AG04450 (cell line): Measurements from ENCODE around the gene LMO3. TPM values are rescaled to one million over a fixed set of nuclear protein-coding genes. Genes with fewer than 3 reads are reported as not detected.

Source experiments
- CTCF ChIA-PET: fragments of 300-600, 350-600 bp; formaldehyde crosslinking; extraction: SDS; loops from one replicate; lab custom pipeline; 2022; ENCODE audit warnings: antibody characterized with exemption, inconsistent platforms; lab: Charles Lee
- POLR2A ChIA-PET: fragments of 350-600 bp; formaldehyde crosslinking; extraction: SDS; loops from one replicate; lab custom pipeline; 2021; ENCODE audit warnings: antibody characterized with exemption, inconsistent platforms; lab: Yijun Ruan, JAX
- DNase-seq: peaks from one replicate; pipeline ENCODE4 v3.0.0-alpha.2; 2011; ENCODE audit warnings: low read depth, low spot score
- H3K27ac ChIP-seq: one replicate; pipeline ENCODE4 v1.5.1; 2012; ENCODE audit warnings: low read depth, low read length, control low read depth
- H3K27me3 ChIP-seq: one replicate; pipeline ENCODE4 v1.6.0; 2012; ENCODE audit warnings: low read length; ENCODE audit not compliant: control insufficient read depth, insufficient read depth
- H3K4me3 ChIP-seq: 2 replicates; pipeline ENCODE4 v1.5.1; 2011; ENCODE audit warnings: mild to moderate bottlenecking, low read depth, low read length, control low read depth
- H3K9me3 ChIP-seq: 2 replicates; pipeline ENCODE4 v1.5.1; 2012; ENCODE audit warnings: low read length; ENCODE audit not compliant: control insufficient read depth, insufficient read depth
- CTCF ChIP-seq: IDR thresholded peaks from 2 replicates; pipeline ENCODE4 v1.5.1; 2011; ENCODE audit warnings: low read depth, low read length, control low read depth, inconsistent platforms
- polyA plus RNA-seq: library from polyadenylated mRNA; depleted of rRNA; stranded (reverse); fragments of >200 nt; gene quantifications from 2 replicates; pipeline ENCODE4 v1.2.3, GENCODE V29; 2011

Gene LMO3
- polyA plus RNA-seq, 1 experiment: 2.0 TPM

GRCh38 chr12:16594797-16595196, 11.2 kb downstream of the LMO3 start:
- TF ChIP-seq CTCF: no peak
- POLR2A ChIA-PET: no interaction called here
- no peak for DNase-seq
- H3K27me3 ChIP-seq: no peaks in the 10 kb centered on the region
- no peak overlapping the region for H3K4me3 ChIP-seq
- CTCF ChIA-PET: no interaction called here
- no peaks in the 10 kb centered on the region for H3K9me3 ChIP-seq
- no peak overlapping the region for H3K27ac ChIP-seq

- ChIA-PET CTCF (interaction anchor here (0.7 to 1.0 kb wide), 2 partner anchors 13 to 207 kb away, joined by 3 read pairs; partner anchors contain the start of gene LMO3), POLR2A (no interaction called here)
- Histone ChIP-seq H3K27ac (no peak overlapping the region), H3K27me3 (no peaks in the 10 kb centered on the region), H3K4me3 (no peak overlapping the region), H3K9me3 (no peaks in the 10 kb centered on the region)
- no peak for DNase-seq
- TF ChIP-seq CTCF: no peak
Measured at GRCh38 chr12:16593546-16593945, 12.4 kb downstream of the LMO3 start.

- ChIA-PET POLR2A (no interaction called here), CTCF (interaction anchor here (1.3 kb wide), 1 partner anchor 8 kb away, joined by 3 read pairs; no protein-coding TSS in a partner anchor)
- no peak for TF ChIP-seq CTCF
- no peak overlapping the region for H3K4me3 ChIP-seq
- no peaks in the 10 kb centered on the region for H3K9me3 ChIP-seq
- H3K27me3 ChIP-seq: no peaks in the 10 kb centered on the region
- no peak overlapping the region for H3K27ac ChIP-seq
- no peak for DNase-seq
Measured at GRCh38 chr12:16590645-16591044, 15.3 kb downstream of the LMO3 start.

GRCh38 chr12:16588812-16589211, 17.1 kb downstream of the LMO3 start:
- Histone ChIP-seq H3K27me3 (no peaks in the 10 kb centered on the region), H3K27ac (no peak overlapping the region), H3K4me3 (no peak overlapping the region), H3K9me3 (no peaks in the 10 kb centered on the region)
- no peak for TF ChIP-seq CTCF
- no peak for DNase-seq
- ChIA-PET CTCF (no interaction called here), POLR2A (no interaction called here)

- H3K9me3 ChIP-seq: no peaks in the 10 kb centered on the region
- no peak for TF ChIP-seq CTCF
- no peak overlapping the region for H3K27ac ChIP-seq
- no peaks in the 10 kb centered on the region for H3K27me3 ChIP-seq
- H3K4me3 ChIP-seq: no peak overlapping the region
- CTCF ChIA-PET: no interaction called here
- DNase-seq: no peak
- POLR2A ChIA-PET: no interaction called here
Measured at GRCh38 chr12:16587514-16587913, 18.4 kb downstream of the LMO3 start.
